ENCODE data around the gene NCAPH2.

- no peak for TF ChIP-seq POLR2A (IDR thresholded peaks at IDR 0.05)
- TF ChIP-seq CTCF (IDR thresholded peaks at IDR 0.05), result no peak
Observed at GRCh38 chr22:50574383-50574755, 66.3 kb downstream of the NCAPH2 start.
